NCI-H2196 treated with DMSO at 0.1 percent for 48 hours (cell line): ENCODE results near the gene SMARCC1.
"Not testable (repeated sequence)": the region's sequence is repeated elsewhere in the genome, so short reads cannot be mapped to it uniquely, and the experiment has no call there.

Experiments
- DNase-seq: peaks from one replicate; lab custom pipeline; 2025; ENCODE audit not compliant: unreplicated experiment; lab: John Stamatoyannopoulos, UW

Gene SMARCC1

DNA sequence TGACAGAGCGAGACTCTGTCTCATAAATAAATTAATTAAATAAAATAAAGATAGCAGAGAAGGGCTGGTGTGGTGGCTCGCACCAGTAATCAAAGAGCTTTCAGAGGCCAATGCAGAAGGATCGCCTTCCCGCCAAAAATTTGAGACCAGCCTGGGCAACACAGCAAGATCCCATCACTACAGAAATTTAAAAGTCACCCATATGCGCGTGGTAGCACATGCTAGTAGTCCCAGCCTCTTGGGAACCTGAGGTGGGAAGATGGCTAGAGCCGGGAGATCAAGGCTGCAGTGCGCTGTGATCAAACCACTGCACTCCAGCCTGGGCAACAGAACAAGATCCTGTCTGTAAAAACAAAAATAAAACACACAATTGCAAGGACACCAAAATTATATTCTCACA is 9.6 kb downstream of the SMARCC1 start:
- no peak for DNase-seq

GRCh38 chr3:47766186-47766585 is 15.5 kb downstream of the SMARCC1 start:
- DNase-seq = no peak

DNA sequence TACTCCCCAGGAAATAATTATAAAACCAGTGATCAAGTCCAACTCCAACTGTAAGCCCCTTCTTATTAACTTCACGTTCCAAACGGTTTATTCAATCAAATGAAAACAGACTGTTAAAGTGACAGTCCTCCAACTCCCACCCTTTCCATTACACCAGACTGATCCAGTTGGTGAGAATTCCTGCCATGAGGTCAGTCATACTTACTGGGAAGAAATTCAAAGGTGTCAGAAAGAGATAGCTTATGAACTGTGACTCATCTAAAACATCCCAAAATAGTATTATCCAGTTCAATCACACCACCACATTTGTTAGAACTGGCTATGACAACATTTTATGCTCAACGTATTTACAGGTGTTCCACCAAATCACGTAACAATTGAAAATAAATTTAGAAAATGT is 19.5 kb downstream of the SMARCC1 start:
- DNase-seq = no peak

DNA sequence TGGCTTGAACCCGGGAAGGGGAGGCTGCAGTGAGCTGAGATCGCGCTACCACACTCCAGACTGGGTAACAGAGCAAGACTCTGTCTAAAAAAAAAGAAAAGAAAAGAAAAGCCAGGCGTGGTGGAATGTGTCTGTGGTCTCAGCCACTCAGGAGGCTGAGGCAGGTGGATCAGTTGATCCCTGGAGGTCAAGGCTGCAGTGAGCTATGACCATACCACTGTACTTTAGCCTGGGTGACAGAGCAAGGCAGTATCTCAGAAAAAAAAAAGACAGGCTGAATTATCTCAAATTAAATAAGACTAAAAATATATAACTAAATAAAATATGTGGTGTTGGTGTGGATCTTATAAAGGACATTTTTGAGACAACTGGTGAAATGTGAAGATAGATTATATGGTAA is 20.6 kb downstream of the SMARCC1 start:
- no peak for DNase-seq

- DNase-seq = not testable (repeated sequence)
Observed at GRCh38 chr3:47760207-47760606, 21.5 kb downstream of the SMARCC1 start.

DNA sequence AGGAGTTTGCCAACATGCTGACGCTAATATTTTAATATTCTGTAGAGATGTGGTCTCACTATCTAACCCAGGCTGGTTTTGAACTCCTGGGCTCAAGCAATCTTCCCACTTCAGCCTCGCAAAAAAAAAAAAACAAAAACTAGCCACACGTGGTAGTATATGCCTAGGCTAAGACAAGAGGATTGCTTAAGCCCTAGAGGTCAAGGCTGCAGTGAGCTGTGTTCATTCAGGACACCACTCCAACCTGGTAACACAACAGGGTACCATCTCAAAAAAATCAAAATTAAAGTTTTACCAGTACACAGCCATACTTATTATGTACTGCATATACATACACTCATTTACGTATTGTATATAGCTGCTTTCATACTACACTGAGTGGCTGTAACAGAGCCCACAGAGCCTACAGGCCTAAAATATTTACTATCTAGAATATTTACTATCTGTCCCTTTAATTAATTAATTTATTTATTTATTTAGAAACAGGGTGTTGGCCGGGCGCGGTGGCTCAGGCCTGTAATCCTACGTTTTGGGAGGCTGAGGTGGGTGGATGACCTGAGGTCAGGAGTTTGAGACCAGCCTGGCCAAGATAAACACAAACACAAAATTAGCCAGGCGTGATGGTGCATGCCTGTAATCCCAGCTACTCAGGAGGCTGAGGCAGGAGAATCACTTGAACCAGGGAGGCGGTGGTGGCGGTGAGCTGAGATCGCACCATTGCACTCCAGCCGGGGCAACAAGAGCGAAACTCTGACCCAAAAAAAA is 23.2 kb downstream of the SMARCC1 start:
- no peak for DNase-seq

GRCh38 chr3:47752716-47753115 is 29.0 kb downstream of the SMARCC1 start:
- DNase-seq = no peak

DNA sequence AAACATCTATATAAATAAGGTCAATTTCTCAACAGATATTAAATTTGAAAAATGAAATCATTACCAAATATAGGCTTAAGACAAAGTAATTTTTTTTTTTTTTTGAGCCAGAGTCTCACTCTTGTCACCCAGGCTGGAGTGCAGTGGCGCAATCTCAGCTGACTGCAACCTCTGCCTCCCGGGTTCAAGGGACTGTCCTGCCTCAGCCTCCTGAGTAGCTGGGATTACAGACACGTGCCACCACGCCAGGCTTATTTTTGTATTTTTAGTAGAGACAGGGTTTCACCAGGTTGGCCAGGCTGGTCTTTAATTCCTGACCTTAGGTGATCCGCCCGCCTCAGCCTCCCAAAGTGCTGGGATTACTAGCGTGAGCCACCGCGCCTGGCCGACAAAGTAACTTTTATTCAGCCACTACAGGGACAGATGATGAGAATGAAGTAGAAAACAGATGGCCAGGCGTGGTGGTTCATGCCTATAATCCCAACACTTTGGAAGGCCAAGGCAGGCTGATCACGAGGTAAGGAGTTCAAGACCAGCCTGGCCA is 30.8 kb downstream of the SMARCC1 start:
- not testable (repeated sequence) for DNase-seq

DNA sequence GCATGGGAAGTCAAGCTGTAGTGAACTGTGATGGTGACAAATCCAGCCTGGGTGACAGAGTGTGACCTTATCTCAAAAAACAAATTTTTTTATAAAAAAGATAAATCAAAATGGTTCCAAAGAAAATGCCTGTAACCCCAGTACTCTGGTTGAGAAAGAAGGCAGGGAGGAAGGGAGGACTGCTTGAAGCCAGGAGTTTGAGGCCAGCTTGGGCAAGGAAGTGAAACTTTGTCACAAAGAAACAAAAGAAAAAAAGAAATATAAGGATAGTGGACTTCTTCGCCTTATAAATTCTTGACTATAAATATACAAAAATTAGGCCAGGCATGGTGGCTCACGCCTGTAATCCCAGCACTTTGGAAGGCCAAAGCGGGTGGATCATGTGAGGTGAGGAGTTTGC is 34.1 kb downstream of the SMARCC1 start:
- DNase-seq = no peak

- no peak for DNase-seq
Observed at GRCh38 chr3:47746264-47746663, 35.4 kb downstream of the SMARCC1 start.

DNA sequence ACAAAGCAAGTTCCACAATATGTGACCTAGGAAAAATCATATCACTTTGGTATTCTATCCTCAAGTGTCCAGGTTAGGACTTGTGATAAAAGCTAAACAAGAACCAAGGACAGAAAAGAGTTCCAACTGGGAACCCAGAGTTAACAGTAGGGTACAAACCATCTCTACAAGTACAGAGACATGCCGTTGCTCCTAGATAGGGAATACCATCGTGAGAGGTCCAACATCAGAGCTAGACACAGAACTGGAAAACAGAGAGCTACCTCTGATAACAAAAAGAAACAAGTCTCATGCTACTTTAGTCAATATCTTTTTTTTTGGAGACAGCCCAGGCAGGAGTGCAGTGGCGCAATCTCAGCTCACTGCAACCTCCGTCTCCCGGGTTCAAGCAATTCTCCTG is 37.8 kb downstream of the SMARCC1 start:
- no peak for DNase-seq

- not testable (repeated sequence) for DNase-seq
Observed at GRCh38 chr3:47743352-47743751, 38.3 kb downstream of the SMARCC1 start.

- no peak for DNase-seq
Observed at GRCh38 chr3:47741925-47742324, 39.8 kb downstream of the SMARCC1 start.

- DNase-seq = no peak
Observed at GRCh38 chr3:47732143-47732542, 49.5 kb downstream of the SMARCC1 start.

- DNase-seq = no peak
Observed at GRCh38 chr3:47731061-47731460, 50.6 kb downstream of the SMARCC1 start.

- no peak for DNase-seq
Observed at GRCh38 chr3:47722859-47723258, 58.8 kb downstream of the SMARCC1 start.

DNA sequence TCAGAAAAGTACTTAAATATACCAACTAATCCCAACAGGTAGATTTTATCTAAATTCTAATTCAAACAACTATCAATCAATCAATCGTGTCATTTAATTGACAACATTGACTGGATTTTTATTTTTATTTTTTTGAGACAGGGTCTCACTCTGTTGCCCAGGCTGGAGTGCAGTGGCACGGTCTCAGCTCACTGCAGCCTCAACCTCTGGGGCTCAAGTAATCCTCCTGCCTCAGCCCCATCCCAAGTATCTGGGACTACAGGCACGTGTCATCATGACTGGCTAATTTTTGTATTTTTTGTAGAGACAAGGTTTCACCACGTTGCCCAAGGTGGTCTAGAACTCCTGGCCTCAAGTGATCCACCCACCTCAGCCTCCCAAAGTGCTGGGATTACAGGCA is 64.2 kb downstream of the SMARCC1 start:
- not testable (repeated sequence) for DNase-seq

- no peak for DNase-seq
Observed at GRCh38 chr3:47716656-47717055, 65.0 kb downstream of the SMARCC1 start.

DNA sequence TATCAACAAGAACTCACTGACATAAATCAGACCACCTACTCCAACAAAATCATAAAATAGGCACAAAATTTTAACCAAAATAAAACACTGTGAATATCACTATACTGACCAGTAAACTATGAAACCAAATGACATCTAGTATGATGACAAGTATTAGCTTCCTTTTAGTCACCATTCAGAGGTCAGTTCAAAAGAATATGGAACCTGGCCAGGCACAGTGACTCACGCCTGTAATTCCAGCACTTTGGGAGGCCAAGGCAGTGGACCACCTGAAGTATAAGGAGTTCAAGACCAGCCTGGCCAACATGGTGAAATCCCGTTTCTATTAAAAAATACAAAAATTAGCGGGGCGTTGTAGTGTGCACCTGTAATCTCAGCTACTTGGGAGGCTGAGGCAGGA is 65.8 kb downstream of the SMARCC1 start:
- no peak for DNase-seq

- DNase-seq = no peak
Observed at GRCh38 chr3:47714606-47715005, 67.1 kb downstream of the SMARCC1 start.

DNA sequence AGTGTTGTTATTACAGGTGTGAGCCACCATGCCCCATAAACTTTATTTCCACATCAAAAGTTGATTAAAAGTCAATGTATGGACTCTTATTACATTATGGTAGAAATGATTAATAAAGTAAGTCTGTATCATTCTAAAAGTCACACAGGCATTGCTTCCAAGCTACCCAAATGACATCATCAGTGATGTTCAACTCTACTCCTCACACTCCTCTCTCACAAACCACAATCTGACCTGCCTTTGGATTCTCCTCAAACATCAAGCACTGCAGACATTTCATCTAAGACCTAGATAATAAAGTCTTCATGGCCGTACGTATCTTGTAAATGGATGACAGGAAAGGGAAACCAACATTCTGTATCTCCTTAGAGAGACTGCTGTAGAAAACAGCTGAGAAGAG is 68.0 kb downstream of the SMARCC1 start:
- DNase-seq = no peak

DNA sequence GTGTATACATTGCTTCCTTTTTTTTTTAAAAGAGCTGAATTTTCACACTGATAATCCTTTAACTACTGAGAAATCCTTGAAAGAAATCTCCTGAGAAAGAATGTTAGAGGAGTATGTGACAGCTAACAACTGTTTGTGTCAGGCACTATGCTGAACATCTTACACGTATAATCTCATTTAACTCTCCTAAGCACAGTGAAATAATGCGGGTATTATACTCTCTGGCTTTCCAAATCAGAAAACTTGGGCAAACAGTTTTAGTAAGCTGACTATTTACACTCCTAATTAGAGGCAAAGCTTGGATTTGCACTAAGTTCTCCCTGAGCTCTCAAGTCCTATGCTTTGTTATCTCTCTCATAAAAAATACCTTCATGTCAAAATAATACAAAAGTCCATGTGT is 69.3 kb downstream of the SMARCC1 start:
- DNase-seq = no peak

- no peak for DNase-seq
Observed at GRCh38 chr3:47711596-47711995, 70.1 kb downstream of the SMARCC1 start.
